IPS-20b (cell line): ENCODE measurements around the gene SNAP47.

Source experiments
- H3K27ac ChIP-seq: one replicate; pipeline ENCODE4 v1.5.1; 2013; ENCODE audit warnings: low read length
- H3K27me3 ChIP-seq: 2 replicates; pipeline ENCODE4 v1.6.1; 2013; ENCODE audit warnings: mild to moderate bottlenecking, low read length, inconsistent platforms; ENCODE audit not compliant: insufficient read depth
- H3K36me3 ChIP-seq: 2 replicates; pipeline ENCODE4 v1.6.1; 2013; ENCODE audit warnings: low read depth, mild to moderate bottlenecking, inconsistent platforms, low read length, moderate library complexity; ENCODE audit not compliant: insufficient read depth
- H3K4me1 ChIP-seq: 2 replicates; pipeline ENCODE4 v1.6.1; 2013; ENCODE audit warnings: mild to moderate bottlenecking, control low read depth, inconsistent platforms, low read length, moderate library complexity; ENCODE audit not compliant: insufficient read depth
- H3K4me3 ChIP-seq: 2 replicates; pipeline ENCODE4 v1.5.1; 2013; ENCODE audit warnings: mild to moderate bottlenecking, low read length, inconsistent platforms
- H3K9ac ChIP-seq: 2 replicates; pipeline ENCODE4 v1.6.1; 2013; ENCODE audit warnings: low read depth, mild to moderate bottlenecking, inconsistent platforms, low read length, moderate library complexity
- H3K9me3 ChIP-seq: 2 replicates; pipeline ENCODE4 v1.6.1; 2013; ENCODE audit warnings: mild to moderate bottlenecking, low read depth, low read length, inconsistent platforms; ENCODE audit not compliant: insufficient read depth

The SNAP47 gene

GRCh38 chr1:227805606-227806197 lies 70.5 kb downstream of the SNAP47 start:
- H3K9me3 ChIP-seq: no peaks in the 10 kb centered on the region
- H3K4me3 ChIP-seq: no peak overlapping the region
- H3K27ac ChIP-seq: no peak overlapping the region
- H3K27me3 ChIP-seq: no peaks in the 10 kb centered on the region
- H3K4me1 ChIP-seq: no peaks in the 10 kb centered on the region
- no peak overlapping the region for H3K9ac ChIP-seq
- H3K36me3 ChIP-seq: no peaks in the 10 kb centered on the region

- H3K9me3 ChIP-seq: peaks cover 17% of the 10 kb centered on the region; the same call in 1 of the 2 replicates
- no peaks in the 10 kb centered on the region for H3K4me1 ChIP-seq
- no peak overlapping the region for H3K27ac ChIP-seq
- no peak overlapping the region for H3K9ac ChIP-seq
- H3K27me3 ChIP-seq: no peaks in the 10 kb centered on the region
- no peak overlapping the region for H3K4me3 ChIP-seq
- no peaks in the 10 kb centered on the region for H3K36me3 ChIP-seq
These were observed 73.3 kb downstream of the SNAP47 start for GRCh38 chr1:227808566-227808965.

- H3K27me3 ChIP-seq: no peaks in the 10 kb centered on the region
These were observed 73.8 kb downstream of the SNAP47 start for GRCh38 chr1:227809026-227809425.

GRCh38 chr1:227813962-227814361 lies 78.7 kb downstream of the SNAP47 start:
- Histone ChIP-seq H3K27me3 (no peaks in the 10 kb centered on the region), H3K4me1 (no peaks in the 10 kb centered on the region), H3K27ac (no peak overlapping the region), H3K9ac (no peak overlapping the region), H3K9me3 (peaks cover 39% of the 10 kb centered on the region), H3K4me3 (no peak overlapping the region), H3K36me3 (no peaks in the 10 kb centered on the region)

More at GRCh38 chr1:227809026-227809425, 73.8 kb downstream of the SNAP47 start:
- H3K4me1 ChIP-seq: no peaks in the 10 kb centered on the region
- H3K27ac ChIP-seq: no peak overlapping the region
- H3K4me3 ChIP-seq: no peak overlapping the region
- H3K36me3 ChIP-seq: no peaks in the 10 kb centered on the region
- no peak overlapping the region for H3K9ac ChIP-seq
- peaks cover 22% of the 10 kb centered on the region for H3K9me3 ChIP-seq

- no peak within 1 kb of the TSS for H3K4me3 ChIP-seq
- H3K27ac ChIP-seq: no peak within 1 kb of the TSS
- H3K9me3 ChIP-seq: peaks cover 45% of the 10 kb centered on the region
- no peaks in the 10 kb centered on the region for H3K36me3 ChIP-seq
- no peak within 1 kb of the TSS for H3K9ac ChIP-seq
- H3K27me3 ChIP-seq: no peaks in the 10 kb centered on the region
- H3K4me1 ChIP-seq: no peaks in the 10 kb centered on the region
These were observed 80.5 kb downstream of the SNAP47 start, which contains the start of gene PRSS38 for GRCh38 chr1:227815468-227816409. PRSS38 (plus strand) TSS chr1:227815675; CDS start chr1:227815717, 42 bp downstream.

- H3K36me3 ChIP-seq: no peaks in the 10 kb centered on the region
- no peak overlapping the region for H3K27ac ChIP-seq
- H3K4me3 ChIP-seq: no peak overlapping the region
- H3K9ac ChIP-seq: no peak overlapping the region
- no peaks in the 10 kb centered on the region for H3K27me3 ChIP-seq
- H3K4me1 ChIP-seq: no peaks in the 10 kb centered on the region
- H3K9me3 ChIP-seq: peaks cover 45% of the 10 kb centered on the region
These were observed 81.7 kb downstream of the SNAP47 start for GRCh38 chr1:227816750-227817446.

GRCh38 chr1:227823537-227823936 lies 88.3 kb downstream of the SNAP47 start:
- peaks cover 17% of the 10 kb centered on the region; the same call in 1 of the 2 replicates for H3K9me3 ChIP-seq
- H3K9ac ChIP-seq: no peak overlapping the region
- no peak overlapping the region for H3K4me3 ChIP-seq
- no peak overlapping the region for H3K27ac ChIP-seq
- H3K27me3 ChIP-seq: no peaks in the 10 kb centered on the region
- no peaks in the 10 kb centered on the region for H3K4me1 ChIP-seq
- H3K36me3 ChIP-seq: no peaks in the 10 kb centered on the region

GRCh38 chr1:227824204-227824603 lies 89.0 kb downstream of the SNAP47 start:
- no peak overlapping the region for H3K4me3 ChIP-seq
- no peak overlapping the region for H3K9ac ChIP-seq
- no peaks in the 10 kb centered on the region; the same call in 1 of the 2 replicates for H3K27me3 ChIP-seq
- H3K9me3 ChIP-seq: peaks cover 12% of the 10 kb centered on the region; the same call in 1 of the 2 replicates
- H3K27ac ChIP-seq: no peak overlapping the region
- no peaks in the 10 kb centered on the region for H3K4me1 ChIP-seq
- no peaks in the 10 kb centered on the region for H3K36me3 ChIP-seq

- H3K27ac ChIP-seq: no peak overlapping the region
- H3K4me3 ChIP-seq: no peak overlapping the region
- no peaks in the 10 kb centered on the region for H3K36me3 ChIP-seq
- no peak overlapping the region for H3K9ac ChIP-seq
- H3K4me1 ChIP-seq: no peaks in the 10 kb centered on the region
- H3K9me3 ChIP-seq: no peaks in the 10 kb centered on the region; the same call in 1 of the 2 replicates
- H3K27me3 ChIP-seq: no peaks in the 10 kb centered on the region; the same call in 1 of the 2 replicates
These were observed 93.6 kb downstream of the SNAP47 start for GRCh38 chr1:227828786-227829185.
